HCT116 (cell line): ENCODE measurements around the gene TXLNA. TPM values are rescaled to one million over a fixed set of nuclear protein-coding genes. Genes with fewer than 3 reads are reported as not detected.

Source experiments
- ATAC-seq: fragments of 200-7000 bp; cut with Tn5 transposase; 2 replicates; pipeline ENCODE4 v1.9.1; 2020; ENCODE audit warnings: mild to moderate bottlenecking, moderate library complexity
- BruUV-seq: library from RNA; stranded (reverse); fragments of 400-500 nt; replicated peaks from 2 replicates; lab custom pipeline; 2021; lab: Mats Ljungman, UMichigan
- CTCF ChIA-PET: fragments of 300-600 bp; sonication (Branson Sonifier 250); formaldehyde crosslinking; loops from one replicate; lab custom pipeline; 2021; ENCODE audit warnings: antibody characterized with exemption; lab: Charles Lee
- POLR2A ChIA-PET: fragments of 300-600, 350-600 bp; sonication (Branson Sonifier 250); formaldehyde crosslinking; loops from one replicate; lab custom pipeline; 2021; ENCODE audit warnings: antibody characterized with exemption; lab: Charles Lee
- RAD21 ChIA-PET, 2 experiments: fragments of 300-600 bp; sonication (Branson Sonifier 250); formaldehyde crosslinking; loops; one replicate each; lab custom pipeline; 2023; ENCODE audit warnings: low total read pairs in 2 of 2; ENCODE audit not compliant: uncharacterized antibody in 2 of 2, unreplicated experiment in 2 of 2, low non-redundant PET in 1 of 2; lab: Charles Lee
- DNase-seq: peaks from one replicate; pipeline ENCODE4 v3.0.0-alpha.2; 2010; ENCODE audit warnings: low read depth, low spot score
- H2AFZ ChIP-seq: fragments of 200-600 bp; shearing (Covaris generic), sonication (generic); 2 replicates; pipeline ENCODE4 v1.6.1; 2017; ENCODE audit warnings: low read depth, mixed run types, mixed read lengths, antibody characterized with exemption, low read length; ENCODE audit not compliant: poor library complexity, severe bottlenecking
- H3K27ac ChIP-seq: 2 replicates; pipeline ENCODE4 v1.5.1; 2012; ENCODE audit warnings: low read depth, low read length
- H3K27me3 ChIP-seq: fragments of 200-600 bp; sonication (generic); 2 replicates; pipeline ENCODE4 v1.6.1; 2016; ENCODE audit warnings: mixed run types, low read length, mixed read lengths; ENCODE audit not compliant: insufficient read depth
- H3K36me3 ChIP-seq, 2 experiments: fragments of 200-500 bp in 1 of 2; fragments of 200-600 bp in 1 of 2; sonication (Bioruptor generic) in 1 of 2; sonication (generic) in 1 of 2; 2 replicates each; pipeline versions ENCODE4 v1.5.1 to v1.6.1; 2014 to 2016; ENCODE audit warnings: low read length in 2 of 2, inconsistent platforms in 1 of 2, mixed read lengths in 1 of 2, mixed run types in 1 of 2; ENCODE audit not compliant: insufficient read depth in 2 of 2, control insufficient read depth in 1 of 2
- H3K4me1 ChIP-seq, 2 experiments: fragments of 200-600 bp in 1 of 2; sonication (generic) in 1 of 2; 2 replicates each; pipeline versions ENCODE4 v1.5.1 to v1.6.1; 2012 to 2017; ENCODE audit warnings: low read length in 2 of 2, inconsistent platforms in 1 of 2, mild to moderate bottlenecking in 1 of 2, mixed read lengths in 1 of 2, mixed run types in 1 of 2, moderate library complexity in 1 of 2; ENCODE audit not compliant: insufficient read depth in 2 of 2, control insufficient read depth in 1 of 2
- H3K4me2 ChIP-seq: fragments of 200-600 bp; sonication (generic); 2 replicates; pipeline ENCODE4 v1.6.1; 2017; ENCODE audit warnings: mixed run types, low read length, mixed read lengths
- H3K4me3 ChIP-seq, 2 experiments: fragments of 200-600 bp in 1 of 2; sonication (generic) in 1 of 2; replicated peaks in 1 of 2; 2 replicates each; pipeline ENCODE4 v1.5.1; 2011 to 2016; ENCODE audit warnings: low read length in 2 of 2, control low read depth in 1 of 2, low read depth in 1 of 2, mild to moderate bottlenecking in 1 of 2, mixed read lengths in 1 of 2, mixed run types in 1 of 2
- H3K79me2 ChIP-seq: fragments of 200-600 bp; sonication (generic); 2 replicates; pipeline ENCODE4 v1.6.1; 2017; ENCODE audit warnings: mild to moderate bottlenecking, mixed run types, low read length, moderate library complexity, mixed read lengths; ENCODE audit not compliant: insufficient read depth
- H3K9ac ChIP-seq: fragments of 200-600 bp; sonication (generic); 2 replicates; pipeline ENCODE4 v1.6.1; 2016; ENCODE audit warnings: low read length, mixed read lengths
- H3K9me2 ChIP-seq: fragments of 200-600 bp; sonication (generic), shearing (Covaris generic); 2 replicates; pipeline ENCODE4 v1.6.1; 2017; ENCODE audit warnings: mixed run types, mild to moderate bottlenecking, moderate library complexity; ENCODE audit not compliant: insufficient read depth
- H3K9me3 ChIP-seq, 2 experiments: fragments of 200-500 bp in 1 of 2; fragments of 200-600 bp in 1 of 2; sonication (Bioruptor generic) in 1 of 2; sonication (generic) in 1 of 2; 2 replicates each; pipeline ENCODE4 v1.6.1; 2014 to 2017; ENCODE audit warnings: low read length in 2 of 2, mixed read lengths in 2 of 2, inconsistent platforms in 1 of 2, low read depth in 1 of 2, mild to moderate bottlenecking in 1 of 2, mixed run types in 1 of 2, moderate library complexity in 1 of 2; ENCODE audit not compliant: control insufficient read depth in 1 of 2, insufficient read depth in 1 of 2
- H4K20me1 ChIP-seq: fragments of 200-600 bp; sonication (generic), shearing (Covaris generic); 2 replicates; pipeline ENCODE4 v1.6.1; 2017; ENCODE audit warnings: mixed run types, mild to moderate bottlenecking, moderate library complexity; ENCODE audit not compliant: insufficient read depth
- CBX3 ChIP-seq: IDR thresholded peaks from 2 replicates; pipeline ENCODE4 v1.6.1; 2012; ENCODE audit warnings: low read depth
- CEBPB ChIP-seq: IDR thresholded peaks from 2 replicates; pipeline ENCODE4 v1.6.1; 2012; ENCODE audit warnings: low read depth
- CTCF ChIP-seq, 3 experiments: fragments of 200-600 bp in 1 of 3; sonication (generic) in 1 of 3; IDR thresholded peaks in 2 of 3; conservative IDR thresholded peaks in 1 of 3; 2 replicates each; pipeline ENCODE4 v1.5.1; 2012 to 2017; ENCODE audit warnings: low read depth in 2 of 3, low read length in 2 of 3, antibody characterized with exemption in 1 of 3, borderline replicate concordance in 1 of 3, control low read depth in 1 of 3, mild to moderate bottlenecking in 1 of 3, mixed read lengths in 1 of 3, mixed run types in 1 of 3, moderate library complexity in 1 of 3; ENCODE audit not compliant: insufficient read depth in 1 of 3
- ELF1 ChIP-seq: IDR thresholded peaks from 2 replicates; pipeline ENCODE4 v1.6.1; 2012; ENCODE audit warnings: low read depth, borderline replicate concordance
- MAX ChIP-seq: IDR thresholded peaks from 2 replicates; pipeline ENCODE4 v1.6.1; 2012
- POLR2A ChIP-seq: IDR thresholded peaks from 2 replicates; pipeline ENCODE4 v1.7.0; 2011; ENCODE audit warnings: borderline replicate concordance; ENCODE audit not compliant: insufficient read depth, insufficient read length; ENCODE audit errors: extremely low read depth
- POLR2AphosphoS5 ChIP-seq: IDR thresholded peaks from 2 replicates; pipeline ENCODE4 v1.6.1; 2011; ENCODE audit warnings: mild to moderate bottlenecking, low read depth, low read length, moderate library complexity
- SIN3A ChIP-seq: IDR thresholded peaks from 2 replicates; pipeline ENCODE4 v1.6.1; 2012; ENCODE audit warnings: low read depth
- SP1 ChIP-seq: IDR thresholded peaks from 2 replicates; pipeline ENCODE4 v1.6.1; 2012; ENCODE audit warnings: low read depth
- ZBTB33 ChIP-seq: IDR thresholded peaks from 2 replicates; pipeline ENCODE4 v1.6.1; 2011; ENCODE audit warnings: mild to moderate bottlenecking, low read length, moderate library complexity; ENCODE audit not compliant: insufficient replicate concordance; ENCODE audit errors: extremely low read depth
- intact Hi-C: fragments of 100-400 bp; cut with micrococcal nuclease; formaldehyde crosslinking; loops from 2 replicates; pipeline ENCODE4 v1.10.0; 2022
- total RNA-seq: library from RNA; stranded (reverse); gene quantifications from one replicate; pipeline ENCODE4 v1.2.1, GENCODE V29; 2021; ENCODE audit not compliant: unreplicated experiment

The TXLNA gene
- total RNA-seq, 1 experiment from 2014 or later = 37.2 TPM

- TF ChIP-seq CBX3 = no peak
- TF ChIP-seq SP1 = no peak
- no peak for TF ChIP-seq CTCF (IDR thresholded peaks at IDR 0.05 in 2 of 3, conservative IDR thresholded peaks at IDR 0.05 in 1 of 3; ENCODE audit: borderline replicate concordance in 1 of 3, insufficient read depth in 1 of 3, low read depth in 2 of 3, low read length in 2 of 3)
- TF ChIP-seq SIN3A = no peak
- no peak for TF ChIP-seq POLR2A
- no peak for TF ChIP-seq CEBPB
Observed at GRCh38 chr1:32197837-32198236, 18.4 kb downstream of the TXLNA start (continued).

- no peak overlapping the region for H3K27ac ChIP-seq
- ChIA-PET RAD21 (no interaction called here), CTCF (interaction anchor here (1.1 kb wide), 1 partner anchor 12 kb away, joined by 3 read pairs; no protein-coding TSS in a partner anchor), POLR2A (no interaction called here)
- no peak overlapping the region for H3K4me2 ChIP-seq
- ATAC-seq = no peak
- TF ChIP-seq POLR2AphosphoS5 (peak; percentile 35; the same call in 1 of the 2 replicates), ZBTB33 (no peak), ELF1 (no peak), SP1 (no peak), MAX (no peak)
- no peaks in the 10 kb centered on the region for H3K9me3 ChIP-seq
- H3K4me3 ChIP-seq = no peak overlapping the region
- H3K79me2 ChIP-seq = no peaks in the 10 kb centered on the region
- no TSS peak for BruUV-seq
- peaks cover 16 to 38% of the 10 kb centered on the region in 2 experiments for H3K36me3 ChIP-seq
- H3K4me1 ChIP-seq = peaks cover 5 to 21% of the 10 kb centered on the region in 2 experiments; a peak in 3 of 4 replicates
- no peak for DNase-seq
- no peaks in the 10 kb centered on the region for H3K27me3 ChIP-seq
- intact Hi-C loops = no loop called here
- H2AFZ ChIP-seq = no peak overlapping the region
- no peaks in the 10 kb centered on the region for H4K20me1 ChIP-seq
- H3K9me2 ChIP-seq = no peaks in the 10 kb centered on the region
- no peak overlapping the region for H3K9ac ChIP-seq
Observed at GRCh38 chr1:32198237-32199042, 19.0 kb downstream of the TXLNA start.
